GM19193 (cell line): Measurements from ENCODE around the gene B3GNT7.

Source experiments
- POLR2A ChIP-seq: IDR thresholded peaks from 4 replicates; pipeline ENCODE4 v1.6.1; 2011; ENCODE audit not compliant: insufficient read depth, insufficient read length; ENCODE audit errors: extremely low read depth

Gene B3GNT7, protein sequence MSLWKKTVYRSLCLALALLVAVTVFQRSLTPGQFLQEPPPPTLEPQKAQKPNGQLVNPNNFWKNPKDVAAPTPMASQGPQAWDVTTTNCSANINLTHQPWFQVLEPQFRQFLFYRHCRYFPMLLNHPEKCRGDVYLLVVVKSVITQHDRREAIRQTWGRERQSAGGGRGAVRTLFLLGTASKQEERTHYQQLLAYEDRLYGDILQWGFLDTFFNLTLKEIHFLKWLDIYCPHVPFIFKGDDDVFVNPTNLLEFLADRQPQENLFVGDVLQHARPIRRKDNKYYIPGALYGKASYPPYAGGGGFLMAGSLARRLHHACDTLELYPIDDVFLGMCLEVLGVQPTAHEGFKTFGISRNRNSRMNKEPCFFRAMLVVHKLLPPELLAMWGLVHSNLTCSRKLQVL

GRCh38 chr2:231395188-231396057, at the start of gene B3GNT7:
B3GNT7 (plus strand) TSS chr2:231395710; CDS start chr2:231395804, 94 bp downstream.
- TF ChIP-seq POLR2A = peak; percentile 15

GRCh38 chr2:231347081-231347480, 48.4 kb upstream of the B3GNT7 start:
- no peak for TF ChIP-seq POLR2A

- no peak for TF ChIP-seq POLR2A
These were observed 47.9 kb upstream of the B3GNT7 start for GRCh38 chr2:231347638-231348037.

- no peak for TF ChIP-seq POLR2A
These were observed 47.3 kb upstream of the B3GNT7 start for GRCh38 chr2:231348173-231348572.

DNA sequence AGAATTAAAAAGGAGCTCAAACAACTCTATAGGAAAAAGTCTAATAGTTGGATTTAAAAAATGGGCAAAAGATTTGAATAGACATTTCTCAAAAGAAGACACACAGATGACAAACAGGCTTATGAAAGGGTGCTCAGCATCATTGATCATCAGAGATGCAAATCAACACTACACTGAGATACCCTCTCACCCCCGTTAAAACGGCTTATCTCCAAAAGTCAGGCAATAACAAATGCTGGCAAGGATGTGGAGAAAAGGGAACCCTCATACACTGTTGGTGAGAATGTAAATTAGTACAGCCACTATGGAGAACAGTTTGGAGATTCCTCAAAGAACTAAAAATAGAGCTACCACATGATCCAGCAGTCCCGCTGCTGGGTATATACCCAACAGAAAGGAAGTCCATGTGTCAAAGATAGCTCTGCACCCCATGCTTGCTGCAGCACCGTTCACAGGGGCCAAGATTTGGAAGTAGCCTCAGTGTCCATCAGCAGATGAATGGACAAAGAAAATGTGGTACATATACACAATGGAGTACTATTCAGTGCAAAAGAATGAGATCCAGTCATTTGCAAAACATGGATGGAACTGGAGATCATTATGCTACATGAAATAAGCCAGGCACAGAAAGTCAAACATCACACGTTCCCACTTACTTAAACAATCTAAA, 46.7 kb upstream of the B3GNT7 start:
- no peak for TF ChIP-seq POLR2A

- no peak for TF ChIP-seq POLR2A
These were observed 43.9 kb upstream of the B3GNT7 start for GRCh38 chr2:231351648-231352047.

GRCh38 chr2:231353469-231353868, 42.0 kb upstream of the B3GNT7 start:
- TF ChIP-seq POLR2A = no peak

- TF ChIP-seq POLR2A = no peak
These were observed 39.7 kb upstream of the B3GNT7 start for GRCh38 chr2:231355508-231356465.

GRCh38 chr2:231356466-231356844, 39.1 kb upstream of the B3GNT7 start:
- no peak for TF ChIP-seq POLR2A

GRCh38 chr2:231357048-231357447, 38.5 kb upstream of the B3GNT7 start:
- TF ChIP-seq POLR2A = no peak

DNA sequence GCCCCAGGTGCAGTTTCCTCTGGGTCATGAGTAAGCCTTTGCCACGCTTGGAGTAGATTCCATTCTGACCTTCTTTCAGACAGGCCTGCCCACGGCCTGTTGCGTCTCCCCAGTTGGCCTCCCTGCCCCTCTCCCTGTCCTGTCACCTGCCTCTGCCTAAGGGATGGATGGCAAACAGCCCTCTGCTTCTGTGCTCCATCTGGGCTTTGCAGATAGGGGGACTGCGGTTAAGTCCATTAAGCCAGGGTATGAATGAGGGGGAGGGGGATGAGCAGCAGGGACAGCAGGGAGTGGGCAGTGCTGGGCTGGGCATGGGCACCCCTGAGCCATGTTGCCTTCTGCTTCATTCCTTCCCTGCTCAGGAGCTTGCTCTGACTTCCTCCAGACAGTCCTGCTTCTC, 37.6 kb upstream of the B3GNT7 start:
- TF ChIP-seq POLR2A = no peak

DNA sequence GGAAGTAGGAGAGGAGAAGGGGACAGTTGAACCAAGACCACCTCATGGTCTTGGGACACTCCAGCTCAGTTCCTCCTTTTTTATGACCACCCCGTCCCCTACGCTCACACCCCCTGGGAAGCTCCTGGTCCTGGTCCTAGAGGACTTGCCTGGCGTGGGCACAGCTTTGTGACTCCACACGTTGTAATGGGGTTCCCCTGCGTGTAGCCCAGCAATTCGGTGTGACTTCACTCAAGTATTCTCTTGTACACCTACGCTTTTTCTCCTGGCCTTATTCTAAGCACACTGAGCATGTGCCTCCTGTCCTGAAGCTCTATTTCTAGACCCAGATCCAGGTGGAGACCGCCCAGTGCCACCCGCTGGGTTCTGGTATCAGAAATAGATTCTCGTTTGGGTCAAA, 36.1 kb upstream of the B3GNT7 start:
- no peak for TF ChIP-seq POLR2A

- TF ChIP-seq POLR2A = no peak
These were observed 35.6 kb upstream of the B3GNT7 start for GRCh38 chr2:231359948-231360347.

GRCh38 chr2:231360401-231360800, 35.1 kb upstream of the B3GNT7 start:
- TF ChIP-seq POLR2A = no peak
